PC-9 (cell line): ENCODE data around the gene PPP6C. TPM values are rescaled to one million over a fixed set of nuclear protein-coding genes. Genes with fewer than 3 reads are reported as not detected.

ENCODE experiments used
- BruUV-seq: library from RNA; stranded (reverse); fragments of 400-500 nt; replicated peaks from 2 replicates; lab custom pipeline; 2021; lab: Mats Ljungman, UMichigan
- CTCF ChIA-PET: fragments of 300-600 bp; sonication (Branson Sonifier 250); formaldehyde crosslinking; loops from one replicate; lab custom pipeline; 2022; ENCODE audit warnings: antibody characterized with exemption; lab: Charles Lee
- POLR2A ChIA-PET: fragments of 300-600 bp; sonication (Branson Sonifier 250); formaldehyde crosslinking; loops from one replicate; lab custom pipeline; 2022; ENCODE audit warnings: antibody characterized with exemption; ENCODE audit not compliant: unreplicated experiment; lab: Charles Lee
- DNase-seq, 2 experiments: peaks; one replicate each; pipeline versions ENCODE4 v3.0.0 to v3.0.0-alpha.2; 2015 to 2022; ENCODE audit warnings: mixed read lengths in 1 of 2
- H2AFZ ChIP-seq: fragments of 200-600 bp; sonication (generic); 2 replicates; pipeline ENCODE4 v1.8.1; 2017; ENCODE audit warnings: antibody characterized with exemption
- H3F3A ChIP-seq: fragments of 200-600 bp; sonication (generic); 2 replicates; pipeline ENCODE4 v1.8.1; 2017; ENCODE audit warnings: antibody characterized with exemption, mild to moderate bottlenecking, low read depth; ENCODE audit not compliant: insufficient read depth
- H3K27ac ChIP-seq: fragments of 200-600 bp; sonication (generic); 2 replicates; pipeline ENCODE4 v1.6.1; 2016; ENCODE audit warnings: mixed run types
- H3K27me3 ChIP-seq: fragments of 200-600 bp; sonication (generic); 2 replicates; pipeline ENCODE4 v1.6.1; 2016; ENCODE audit warnings: low read depth, mixed run types; ENCODE audit not compliant: insufficient read depth
- H3K36me3 ChIP-seq: fragments of 200-600 bp; sonication (generic); 2 replicates; pipeline ENCODE4 v1.6.1; 2016; ENCODE audit warnings: low read depth, mixed run types
- H3K4me1 ChIP-seq: fragments of 200-600 bp; sonication (generic); replicated peaks from 2 replicates; pipeline ENCODE4 v1.6.1; 2016; ENCODE audit warnings: mixed run types; ENCODE audit not compliant: insufficient read depth
- H3K4me2 ChIP-seq: fragments of 200-600 bp; sonication (generic); 2 replicates; pipeline ENCODE4 v1.6.1; 2017; ENCODE audit warnings: mixed run types
- H3K4me3 ChIP-seq: fragments of 200-600 bp; sonication (generic); 2 replicates; pipeline ENCODE4 v1.6.1; 2016; ENCODE audit warnings: mixed run types
- H3K79me2 ChIP-seq: fragments of 200-600 bp; sonication (generic); 2 replicates; pipeline ENCODE4 v1.6.1; 2017; ENCODE audit warnings: low read depth, mixed run types
- H3K9me2 ChIP-seq: fragments of 200-600 bp; sonication (generic); 2 replicates; pipeline ENCODE4 v1.8.1; 2017; ENCODE audit warnings: mild to moderate bottlenecking; ENCODE audit not compliant: insufficient read depth
- H3K9me3 ChIP-seq: fragments of 200-600 bp; sonication (generic); 2 replicates; pipeline ENCODE4 v1.8.1; 2016; ENCODE audit warnings: low read depth; ENCODE audit not compliant: insufficient read depth
- H4K20me1 ChIP-seq: fragments of 200-600 bp; sonication (generic); 2 replicates; pipeline ENCODE4 v1.8.1; 2017; ENCODE audit not compliant: insufficient read depth
- CTCF ChIP-seq: fragments of 200-600 bp; sonication (generic); conservative IDR thresholded peaks from 2 replicates; pipeline ENCODE4 v1.6.1; 2017; ENCODE audit warnings: mixed run types, antibody characterized with exemption, mild to moderate bottlenecking, moderate library complexity
- EZH2 ChIP-seq: fragments of 200-600 bp; sonication (generic); IDR thresholded peaks from 2 replicates; pipeline ENCODE4 v1.8.0; 2017; ENCODE audit warnings: antibody characterized with exemption, low read depth
- intact Hi-C: fragments of 100-400 bp; cut with micrococcal nuclease; formaldehyde crosslinking; loops from one replicate; pipeline ENCODE4 v1.10.0; 2022; ENCODE audit not compliant: unreplicated experiment
- total RNA-seq: library from RNA; stranded (reverse); gene quantifications from 2 replicates; pipeline ENCODE4 v1.2.3, GENCODE V29; 2021

The PPP6C gene
- total RNA-seq, 1 experiment from 2014 or later: 49.6 TPM

- TF ChIP-seq EZH2 (no peak), CTCF (no peak)
- Histone ChIP-seq H3K4me2 (peak overlapping the region; percentile 87; the same call in 1 of the 2 replicates), H3K27ac (no peak overlapping the region), H2AFZ (no peak overlapping the region), H3K9me2 (no peaks in the 10 kb centered on the region), H3K27me3 (no peaks in the 10 kb centered on the region), H4K20me1 (no peaks in the 10 kb centered on the region), H3K4me3 (no peak overlapping the region), H3F3A (peaks cover 32% of the 10 kb centered on the region; the same call in 1 of the 2 replicates), H3K79me2 (peaks cover 9% of the 10 kb centered on the region; the same call in 1 of the 2 replicates), H3K4me1 (peaks cover 5% of the 10 kb centered on the region; the same call in 1 of the 2 replicates), H3K36me3 (no peaks in the 10 kb centered on the region), H3K9me3 (no peaks in the 10 kb centered on the region)
- intact Hi-C loops: loop anchor here (5.0 kb wide), 1 partner anchor 244 kb away; no protein-coding TSS in a partner anchor
- no peak for DNase-seq
- CTCF ChIA-PET: interaction anchor here (0.6 kb wide), 2 partner anchors 57 to 166 kb away, joined by 3 read pairs; no protein-coding TSS in a partner anchor
- POLR2A ChIA-PET: no interaction called here
- TSS peak; percentile 43 for BruUV-seq
These were observed 47.9 kb downstream of the PPP6C start for GRCh38 chr9:125141751-125142150.

GRCh38 chr9:125141251-125141650, 48.4 kb downstream of the PPP6C start:
- DNase-seq: no peak
- H3K9me3 ChIP-seq: no peaks in the 10 kb centered on the region
- no peak overlapping the region for H3K4me3 ChIP-seq
- TF ChIP-seq EZH2 (no peak), CTCF (no peak)
- H3K36me3 ChIP-seq: no peaks in the 10 kb centered on the region
- BruUV-seq: no TSS peak
- ChIA-PET CTCF (interaction anchor here (0.6 kb wide), 2 partner anchors 12 to 57 kb away, joined by 3 read pairs; no protein-coding TSS in a partner anchor), POLR2A (no interaction called here)
- H3F3A ChIP-seq: peaks cover 32% of the 10 kb centered on the region; the same call in 1 of the 2 replicates
- H3K27me3 ChIP-seq: no peaks in the 10 kb centered on the region
- H3K27ac ChIP-seq: no peak overlapping the region
- H4K20me1 ChIP-seq: no peaks in the 10 kb centered on the region
- no peaks in the 10 kb centered on the region for H3K9me2 ChIP-seq
- H3K79me2 ChIP-seq: peaks cover 9% of the 10 kb centered on the region; the same call in 1 of the 2 replicates
- H2AFZ ChIP-seq: no peak overlapping the region
- no peak overlapping the region for H3K4me2 ChIP-seq
- peaks cover 5% of the 10 kb centered on the region; the same call in 1 of the 2 replicates for H3K4me1 ChIP-seq
- intact Hi-C loops: loop anchor here (5.0 kb wide), 1 partner anchor 244 kb away; no protein-coding TSS in a partner anchor

- Histone ChIP-seq H2AFZ (no peak overlapping the region), H4K20me1 (no peaks in the 10 kb centered on the region), H3K4me2 (no peak overlapping the region), H3K79me2 (peaks cover 9% of the 10 kb centered on the region; the same call in 1 of the 2 replicates), H3K9me2 (no peaks in the 10 kb centered on the region), H3K27me3 (no peaks in the 10 kb centered on the region), H3K9me3 (no peaks in the 10 kb centered on the region), H3K4me3 (no peak overlapping the region), H3K36me3 (no peaks in the 10 kb centered on the region), H3F3A (peaks cover 26% of the 10 kb centered on the region; the same call in 1 of the 2 replicates), H3K27ac (no peak overlapping the region), H3K4me1 (peaks cover 5% of the 10 kb centered on the region; the same call in 1 of the 2 replicates)
- TF ChIP-seq EZH2 (no peak), CTCF (no peak)
- ChIA-PET CTCF (interaction anchor here (0.6 kb wide), 4 partner anchors 11 to 229 kb away, joined by 3 to 5 read pairs (median 4); no protein-coding TSS in a partner anchor), POLR2A (interaction anchor here (0.7 kb wide), 1 partner anchor 306 kb away, joined by 28 read pairs; no protein-coding TSS in a partner anchor)
- BruUV-seq: no TSS peak
- intact Hi-C loops: loop anchor here (5.0 kb wide), 1 partner anchor 243 kb away; no protein-coding TSS in a partner anchor
- DNase-seq: no peak
These were observed 49.0 kb downstream of the PPP6C start for GRCh38 chr9:125140576-125140975.
